ENCODE measurements around the gene SHBG.
A peak's percentile ranks its signal among the peaks of the same experiment; 100 is the strongest.

Gene SHBG

DNA sequence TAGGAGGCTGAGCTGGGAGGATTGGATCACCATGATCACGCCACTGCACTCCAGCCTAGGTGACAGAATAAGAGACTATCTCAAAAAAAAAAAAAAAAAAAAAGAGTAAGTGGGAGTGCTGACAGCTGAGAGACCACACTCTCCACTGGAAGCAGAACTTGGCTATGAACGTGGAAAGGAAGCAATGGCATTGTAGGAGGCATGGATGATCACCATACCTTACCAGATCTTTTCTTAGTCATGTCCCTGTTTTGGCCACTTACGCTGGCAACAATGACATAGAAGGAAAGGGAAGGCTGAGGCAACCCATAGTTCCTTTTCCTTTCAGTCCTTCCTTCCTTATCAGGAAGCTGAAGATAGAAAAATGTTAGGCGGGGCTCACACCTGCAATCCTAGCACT is 17.1 kb downstream of the SHBG start:
- no peak for DNase-seq (ENCODE audit: low read depth)

DNA sequence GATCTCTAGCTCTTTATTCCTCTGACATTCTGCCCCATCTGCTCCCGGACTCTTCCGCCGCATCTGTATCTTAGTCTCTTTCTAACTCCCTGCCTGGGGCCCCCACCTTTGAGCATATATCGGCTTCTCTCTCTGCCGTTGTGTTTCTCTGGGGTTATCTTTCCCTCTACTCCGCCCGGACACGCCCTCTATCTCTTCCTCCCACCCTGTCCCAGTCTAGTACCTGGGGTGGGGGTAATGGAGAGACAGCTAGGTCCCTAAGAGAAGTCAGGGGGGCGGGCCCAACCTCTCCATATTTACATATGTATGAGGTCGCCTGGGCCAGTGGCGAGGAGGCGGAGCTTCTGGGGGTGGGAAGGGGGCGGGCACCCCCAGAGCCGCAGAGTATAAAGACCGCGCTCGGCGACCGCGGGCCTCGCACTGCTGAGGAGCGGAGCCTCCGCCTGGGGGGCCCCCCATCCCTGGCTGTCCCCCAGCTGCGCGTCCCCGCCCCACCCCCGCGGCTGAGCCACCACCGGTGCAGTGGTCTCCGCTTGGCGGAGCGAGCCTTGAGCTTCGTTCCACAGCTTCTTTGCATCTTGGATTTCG is 20.7 kb downstream of the SHBG start, which contains the start of gene ATP1B2:
TSS of gene ATP1B2 (plus strand) at position 418 of the 588 bp plus-strand sequence. CDS start 593 bp downstream, outside the sequence.
- DNase-seq (ENCODE audit: low read depth), result peak; percentile 55

DNA sequence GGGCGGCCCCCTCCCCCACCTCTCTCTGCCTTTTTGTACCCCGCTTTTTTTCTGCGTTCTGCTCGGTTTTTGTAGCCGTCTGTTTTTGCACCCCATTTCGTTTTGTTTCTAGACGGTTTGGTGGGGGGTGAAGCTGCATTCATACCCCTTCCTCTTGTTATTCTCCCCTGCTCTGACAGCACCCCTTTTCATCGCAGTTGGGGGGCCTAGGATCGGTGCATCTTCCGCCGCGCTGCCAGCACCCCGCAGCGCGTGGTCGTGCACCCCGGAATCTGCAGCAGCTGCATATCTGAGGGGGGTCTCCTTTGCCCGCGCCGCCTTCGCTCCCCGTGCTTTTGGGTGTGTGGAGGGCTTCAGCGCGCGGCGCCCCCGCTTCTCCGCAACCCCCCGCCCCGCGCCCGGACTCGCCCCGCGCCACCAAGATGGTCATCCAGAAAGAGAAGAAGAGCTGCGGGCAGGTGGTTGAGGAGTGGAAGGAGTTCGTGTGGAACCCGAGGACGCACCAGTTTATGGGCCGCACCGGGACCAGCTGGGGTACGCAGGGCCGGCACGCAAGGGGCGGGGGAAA is 21.2 kb downstream of the SHBG start:
- DNase-seq (ENCODE audit: low read depth), result no peak

DNA sequence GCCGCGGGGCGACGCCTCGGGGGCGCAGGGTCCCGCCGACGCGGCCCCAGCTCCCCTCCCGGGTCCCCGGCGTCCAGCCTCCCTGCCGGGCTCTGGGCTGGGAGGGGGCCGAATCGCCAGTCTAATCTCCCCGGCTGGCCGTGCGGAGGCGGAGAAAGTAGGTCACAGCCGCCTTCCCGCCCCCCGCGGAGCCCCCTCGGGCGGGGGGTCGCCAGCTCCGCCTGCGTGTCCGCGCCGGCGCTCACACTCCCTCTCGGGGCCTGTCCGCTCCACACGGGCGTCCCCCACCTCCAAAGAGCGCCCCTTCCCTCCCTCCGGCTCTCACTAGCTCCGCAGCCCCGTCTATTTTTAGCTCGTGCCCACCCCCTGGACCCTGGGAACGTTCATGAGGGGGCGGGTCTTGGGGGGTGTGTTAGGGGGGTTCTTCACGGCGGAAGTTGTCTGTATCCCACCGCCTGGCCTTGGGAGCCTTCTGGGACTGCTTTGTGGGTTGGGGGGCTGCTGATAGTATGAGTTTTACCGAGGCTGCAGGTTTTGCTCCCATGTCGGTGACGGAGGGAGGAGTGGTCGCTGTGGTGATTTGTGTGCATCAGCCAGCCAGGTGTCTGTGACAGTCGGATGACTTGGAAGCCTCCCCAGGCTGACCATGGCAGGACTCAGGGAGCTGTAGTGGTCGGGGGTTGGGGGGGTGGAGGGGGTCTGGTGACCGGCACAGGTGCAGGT is 21.9 kb downstream of the SHBG start:
- no peak for DNase-seq (ENCODE audit: low read depth)

DNA sequence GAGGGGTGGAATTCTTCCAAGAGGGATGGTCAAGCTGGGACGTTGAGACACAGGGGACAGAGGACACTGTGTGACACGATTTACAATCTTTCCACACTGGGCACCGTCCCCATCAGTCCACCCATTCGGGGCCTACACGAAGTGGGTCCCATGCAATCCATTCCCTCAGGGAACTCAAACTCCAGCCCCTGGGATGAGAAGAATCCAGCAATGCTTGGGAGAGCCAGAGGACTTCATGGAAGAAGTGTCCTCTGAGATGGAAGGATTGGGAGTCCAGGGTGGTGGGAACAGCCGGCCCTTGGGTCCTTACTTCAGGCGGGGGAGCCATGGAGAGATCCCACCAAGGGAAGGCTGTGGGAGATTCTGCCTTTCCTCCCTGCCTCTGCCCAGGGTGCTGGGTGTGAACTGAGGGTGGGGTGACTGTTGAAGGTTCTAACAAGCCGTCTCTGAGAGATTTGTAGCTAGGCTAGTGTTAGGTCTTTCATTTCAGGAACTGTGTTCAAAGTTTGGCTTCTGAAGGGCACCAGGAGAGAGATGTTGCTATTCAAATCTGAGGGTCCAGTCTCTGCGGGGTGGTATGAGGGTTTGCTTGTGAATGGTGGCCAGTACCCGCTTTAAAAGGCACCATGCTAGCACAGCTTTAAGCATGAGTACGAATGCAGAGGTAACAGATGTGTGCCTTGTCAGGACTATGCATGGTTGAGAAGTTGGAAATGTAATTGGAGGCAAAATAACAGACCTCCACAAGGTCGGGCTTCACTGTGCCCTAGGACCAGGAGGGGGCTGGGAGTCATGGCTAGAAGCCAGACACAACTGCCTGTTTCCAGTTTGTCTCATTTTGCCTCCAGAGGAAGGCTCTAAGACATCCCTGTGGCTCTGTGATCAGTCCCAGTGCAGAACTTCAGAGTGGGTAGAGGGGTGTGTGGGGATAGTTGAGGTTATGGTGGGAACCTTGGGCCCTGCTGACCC is 22.7 kb downstream of the SHBG start:
- DNase-seq (ENCODE audit: low read depth), result no peak

DNA sequence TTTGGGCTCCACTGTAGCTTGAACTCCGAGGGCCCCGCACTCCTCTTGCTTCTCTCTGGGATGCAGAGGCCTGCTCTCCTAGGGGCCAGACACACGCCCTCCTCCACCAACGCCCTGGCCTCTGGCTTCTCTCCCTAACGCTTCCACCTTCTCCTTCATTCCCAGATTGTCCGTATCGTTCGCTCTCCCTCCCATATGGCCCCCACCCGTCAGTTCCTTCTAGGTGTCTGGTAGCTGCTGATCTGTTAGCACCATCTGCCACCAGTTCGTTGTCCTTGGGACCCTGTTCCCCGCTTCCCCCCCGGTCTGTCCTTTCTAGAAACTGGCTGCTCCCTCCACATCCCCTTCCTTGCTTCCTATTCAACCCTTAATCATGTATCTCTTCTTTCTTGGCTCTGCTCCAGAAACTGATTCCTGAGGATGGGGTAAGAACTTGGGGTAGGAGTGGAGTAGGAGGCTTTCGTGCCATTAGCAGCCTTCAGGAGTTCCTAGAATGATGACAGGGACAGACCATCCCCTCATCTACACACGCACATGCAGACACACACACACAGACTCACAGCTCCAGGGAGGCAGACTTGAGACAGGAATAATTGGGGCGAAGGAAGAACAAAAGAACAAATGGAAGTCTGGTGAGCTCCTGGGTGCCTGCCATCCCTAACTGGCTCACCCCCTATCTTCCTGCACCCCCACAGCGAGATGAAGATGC is 25.1 kb downstream of the SHBG start:
- no peak for DNase-seq (ENCODE audit: low read depth)

DNA sequence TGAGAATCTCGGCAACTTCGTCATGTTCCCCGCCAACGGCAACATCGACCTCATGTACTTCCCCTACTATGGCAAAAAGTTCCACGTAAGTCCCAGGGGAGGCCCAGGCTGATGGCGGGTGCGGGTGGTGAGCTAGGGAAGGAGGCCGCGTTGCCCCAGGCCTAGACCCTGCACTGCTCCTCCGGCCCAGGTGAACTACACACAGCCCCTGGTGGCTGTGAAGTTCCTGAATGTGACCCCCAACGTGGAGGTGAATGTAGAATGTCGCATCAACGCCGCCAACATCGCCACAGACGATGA is 25.6 kb downstream of the SHBG start:
- no peak for DNase-seq (ENCODE audit: low read depth)

DNA sequence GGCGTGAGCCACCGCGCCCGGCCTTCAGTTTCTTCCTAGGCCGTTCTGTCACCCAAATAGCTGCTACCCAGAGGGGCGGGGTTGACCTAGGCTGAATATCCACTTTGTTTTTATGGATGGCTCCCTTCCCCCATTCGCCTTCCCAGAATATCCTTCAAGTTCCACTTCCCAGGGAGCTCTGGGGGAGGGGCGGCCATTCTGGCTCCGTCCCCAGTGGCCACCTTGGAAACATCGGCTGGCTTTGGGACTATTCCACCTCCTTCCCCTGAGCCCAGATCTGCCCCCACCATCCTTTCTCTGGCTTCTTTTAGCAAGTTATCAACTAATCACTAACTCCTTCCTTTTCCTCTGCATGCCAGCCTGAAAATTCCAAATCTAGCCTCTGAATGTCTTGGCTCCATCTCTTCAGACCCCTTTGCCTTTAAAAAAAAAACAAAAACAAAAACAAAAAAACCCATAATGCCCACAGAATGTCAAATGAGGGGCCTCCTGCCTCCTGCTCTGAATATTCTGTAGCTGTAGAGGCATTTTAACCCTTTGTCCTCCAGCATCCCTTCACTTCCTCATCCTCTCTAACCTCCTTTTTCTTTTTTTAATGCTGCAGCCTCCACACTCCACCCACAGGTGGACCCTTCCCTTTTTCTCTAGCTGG is 27.1 kb downstream of the SHBG start:
- DNase-seq (ENCODE audit: low read depth), result no peak

DNA sequence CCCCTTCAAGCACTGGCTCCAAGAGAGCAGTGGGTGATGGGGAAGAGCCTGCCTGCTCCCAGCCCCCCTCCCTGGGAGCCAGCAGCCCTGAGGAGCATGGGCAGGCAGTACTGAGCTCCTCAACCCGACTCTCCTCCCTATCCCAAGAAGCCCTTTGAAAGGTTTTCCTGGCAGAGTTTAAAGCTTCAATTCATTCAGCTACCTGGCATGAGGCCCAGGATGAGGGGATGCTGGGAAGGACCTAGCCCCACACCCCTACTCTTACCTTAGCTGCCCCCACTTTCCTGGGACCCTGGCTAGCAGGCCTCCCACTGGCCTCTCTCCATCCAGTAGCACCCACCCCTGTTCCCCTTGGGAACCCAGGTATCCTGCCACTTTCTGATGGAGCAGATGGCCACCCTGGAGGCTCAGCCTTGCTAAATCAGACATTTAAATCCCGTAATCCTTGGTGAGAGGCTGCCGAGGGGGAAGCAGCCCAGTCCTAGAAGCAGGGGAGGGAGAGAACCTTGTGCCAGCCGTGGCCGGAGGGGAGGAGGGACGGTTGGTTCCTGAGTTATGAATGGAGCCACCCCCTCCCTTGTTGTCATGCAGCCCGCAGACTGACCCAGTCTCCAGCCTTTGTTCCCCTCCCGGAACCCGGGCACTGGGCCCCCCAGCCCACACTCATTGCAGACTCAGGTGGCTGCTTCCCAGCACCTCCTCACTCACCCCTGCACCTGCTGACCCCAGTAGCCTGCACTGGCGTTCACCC is 37.9 kb downstream of the SHBG start:
- no peak for DNase-seq (ENCODE audit: low read depth)

DNA sequence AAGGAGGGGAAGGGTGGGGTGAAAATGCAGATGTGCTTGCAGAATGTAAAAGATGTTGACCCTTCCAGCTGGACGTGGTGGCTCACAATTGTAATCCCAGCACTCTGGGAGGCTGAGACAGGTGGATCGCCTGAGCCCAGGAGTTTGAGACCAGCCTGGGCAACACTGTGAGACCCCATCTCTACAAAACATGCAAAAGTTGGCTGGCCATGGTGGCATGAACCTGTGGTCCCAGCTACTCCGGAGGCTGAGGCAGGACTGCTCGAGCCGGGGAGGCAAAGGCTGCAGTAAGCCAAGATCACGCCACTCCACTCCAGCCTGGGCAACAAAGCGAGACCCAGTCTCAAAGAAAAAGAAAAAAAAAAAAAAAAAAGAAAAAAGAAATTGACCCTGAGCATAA is 38.5 kb downstream of the SHBG start:
- DNase-seq (ENCODE audit: low read depth), result no peak

DNA sequence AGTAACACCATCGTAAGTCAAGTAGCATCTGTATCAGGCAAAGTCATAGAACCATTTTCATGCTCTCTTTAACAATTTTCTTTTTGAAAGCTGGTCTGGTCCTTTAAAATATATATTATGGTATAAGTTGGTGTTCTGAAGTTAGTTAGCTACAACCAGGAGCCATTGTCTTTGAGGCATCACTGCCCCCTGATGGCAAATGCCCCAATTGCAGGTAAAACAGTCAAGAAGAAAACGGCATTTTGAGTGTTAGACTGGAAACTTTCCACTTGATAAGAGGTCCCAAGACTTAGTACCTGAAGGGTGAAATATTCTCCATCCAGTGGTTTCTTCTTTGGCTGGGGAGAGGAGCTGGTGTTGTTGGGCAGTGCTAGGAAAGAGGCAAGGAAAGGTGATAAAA is 43.3 kb downstream of the SHBG start:
- DNase-seq (ENCODE audit: low read depth), result peak; percentile 37

DNA sequence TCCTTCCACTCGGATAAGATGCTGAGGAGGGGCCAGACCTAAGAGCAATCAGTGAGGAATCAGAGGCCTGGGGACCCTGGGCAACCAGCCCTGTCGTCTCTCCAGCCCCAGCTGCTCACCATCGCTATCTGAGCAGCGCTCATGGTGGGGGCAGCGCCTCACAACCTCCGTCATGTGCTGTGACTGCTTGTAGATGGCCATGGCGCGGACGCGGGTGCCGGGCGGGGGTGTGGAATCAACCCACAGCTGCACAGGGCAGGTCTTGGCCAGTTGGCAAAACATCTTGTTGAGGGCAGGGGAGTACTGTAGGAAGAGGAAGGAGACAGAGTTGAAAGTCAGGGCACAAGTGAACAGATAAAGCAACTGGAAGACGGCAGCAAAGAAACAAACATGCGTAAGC is 45.0 kb downstream of the SHBG start:
- no peak for DNase-seq (ENCODE audit: low read depth)

DNA sequence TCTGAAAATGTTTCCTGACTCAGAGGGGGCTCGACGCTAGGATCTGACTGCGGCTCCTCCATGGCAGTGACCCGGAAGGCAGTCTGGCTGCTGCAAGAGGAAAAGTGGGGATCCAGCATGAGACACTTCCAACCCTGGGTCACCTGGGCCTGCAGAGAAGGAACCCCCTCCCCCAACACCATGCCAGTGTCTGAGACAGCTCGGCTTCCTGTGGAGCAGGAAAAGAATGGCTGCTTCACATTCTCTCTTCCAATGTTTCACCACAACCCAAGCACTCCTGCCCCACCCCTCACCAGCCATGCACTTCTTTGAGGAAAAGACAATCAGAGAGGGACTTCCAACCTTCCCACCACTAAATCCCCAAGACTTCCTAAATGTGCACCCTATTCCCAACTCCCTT is 46.6 kb downstream of the SHBG start:
- no peak for DNase-seq (ENCODE audit: low read depth)

DNA sequence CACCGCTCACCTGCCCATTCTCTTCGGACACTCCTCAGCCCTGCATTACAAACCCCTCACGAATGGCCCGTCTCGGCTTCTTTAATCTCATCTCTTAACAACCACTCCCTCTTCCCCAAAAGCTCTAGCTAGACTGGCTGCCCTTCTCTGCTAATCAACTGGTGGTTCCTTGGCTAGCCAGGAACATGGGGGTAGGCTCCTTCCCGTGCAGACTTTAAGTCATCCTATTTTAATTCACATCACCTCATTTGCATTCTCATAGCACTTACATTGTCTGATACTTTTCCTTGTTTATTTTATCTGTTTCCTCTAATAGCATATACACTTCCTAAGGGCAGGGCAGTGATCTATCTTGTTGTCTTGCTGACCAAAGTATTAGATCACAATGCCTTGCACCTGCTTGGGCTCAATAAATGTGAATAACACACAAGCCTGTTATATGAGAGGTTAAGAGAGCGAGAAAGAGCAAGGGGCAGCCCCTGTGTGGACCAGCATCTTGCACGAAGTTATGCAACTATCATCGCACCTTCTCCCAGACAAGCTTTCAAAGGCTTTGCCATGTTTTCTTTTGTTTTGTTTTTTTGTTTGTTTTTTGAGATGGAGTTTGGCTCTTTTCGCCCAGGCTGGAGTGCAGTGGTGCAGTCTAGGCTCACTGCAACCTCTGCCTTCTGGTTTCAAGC is 47.6 kb downstream of the SHBG start:
- DNase-seq (ENCODE audit: low read depth), result no peak

Data from stimulated activated CD8-positive, alpha-beta memory T cell treated with anti-CD3 and anti-CD28 coated beads, Interleukin-7, amount 100 ng/mL, for 24 hours (primary cell).